Spleen (tissue), 7 donors: Measurements from ENCODE around the gene VSTM4.

Experiments used
- POLR2A ChIP-seq, 3 donors: fragments of 450-650 bp; IDR thresholded peaks; one replicate each; pipeline ENCODE4 v1.5.1; 2017; ENCODE audit warnings: antibody characterized with exemption in 3 of 3, mild to moderate bottlenecking in 1 of 3
- POLR2AphosphoS5 ChIP-seq, 3 donors: sonication (generic); formaldehyde crosslinking; IDR thresholded peaks; one replicate each; pipeline ENCODE4 v1.5.1; 2017; ENCODE audit warnings: antibody characterized with exemption in 3 of 3
- TF ChIP-seq, protein P1 (sequence below), 11 experiments: fragments of 200-600 bp in 7 of 11; fragments of 450-650 bp in 4 of 11; sonication (generic) in 4 of 11; IDR thresholded peaks in 8 of 11; conservative IDR thresholded peaks in 3 of 11; 1 replicate in 7 of 11; 2 replicates in 4 of 11; pipeline versions ENCODE4 v1.4.0 to v1.8.0; 2016 to 2021; ENCODE audit warnings: antibody characterized with exemption in 11 of 11, inconsistent platforms in 4 of 11, mild to moderate bottlenecking in 1 of 11
- donor health status: DM: no; HTN: no; CAD: no; lungs with moderate emphysema.
- donor health status: DM: no; HTN: no; CAD: no.
- donor health status: DM: no; HTN: no; CAD: no.

DNA sequence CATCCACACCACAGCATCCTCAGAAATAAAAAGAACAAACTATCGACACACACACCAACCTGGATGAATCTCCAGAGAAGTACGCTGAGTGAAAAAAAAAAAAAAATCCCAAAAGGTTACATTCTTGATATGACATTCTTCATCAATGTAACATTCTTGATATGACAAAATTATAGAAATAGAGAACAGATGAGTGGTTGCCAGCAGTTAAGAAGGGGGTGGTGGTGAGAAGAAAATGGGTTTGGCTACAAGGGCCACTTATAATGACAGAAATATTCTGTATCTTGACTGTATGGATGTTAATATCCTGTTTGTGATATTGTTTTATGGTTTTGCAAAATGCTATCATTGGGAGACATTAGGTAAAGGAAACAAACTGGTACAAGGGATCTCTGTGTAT is 36.9 kb downstream of the VSTM4 start:
- TF ChIP-seq POLR2A (IDR thresholded peaks at IDR 0.05), result no peak
- TF ChIP-seq, protein P1, sequence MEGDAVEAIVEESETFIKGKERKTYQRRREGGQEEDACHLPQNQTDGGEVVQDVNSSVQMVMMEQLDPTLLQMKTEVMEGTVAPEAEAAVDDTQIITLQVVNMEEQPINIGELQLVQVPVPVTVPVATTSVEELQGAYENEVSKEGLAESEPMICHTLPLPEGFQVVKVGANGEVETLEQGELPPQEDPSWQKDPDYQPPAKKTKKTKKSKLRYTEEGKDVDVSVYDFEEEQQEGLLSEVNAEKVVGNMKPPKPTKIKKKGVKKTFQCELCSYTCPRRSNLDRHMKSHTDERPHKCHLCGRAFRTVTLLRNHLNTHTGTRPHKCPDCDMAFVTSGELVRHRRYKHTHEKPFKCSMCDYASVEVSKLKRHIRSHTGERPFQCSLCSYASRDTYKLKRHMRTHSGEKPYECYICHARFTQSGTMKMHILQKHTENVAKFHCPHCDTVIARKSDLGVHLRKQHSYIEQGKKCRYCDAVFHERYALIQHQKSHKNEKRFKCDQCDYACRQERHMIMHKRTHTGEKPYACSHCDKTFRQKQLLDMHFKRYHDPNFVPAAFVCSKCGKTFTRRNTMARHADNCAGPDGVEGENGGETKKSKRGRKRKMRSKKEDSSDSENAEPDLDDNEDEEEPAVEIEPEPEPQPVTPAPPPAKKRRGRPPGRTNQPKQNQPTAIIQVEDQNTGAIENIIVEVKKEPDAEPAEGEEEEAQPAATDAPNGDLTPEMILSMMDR (IDR thresholded peaks at IDR 0.05 in 8 of 11, conservative IDR thresholded peaks at IDR 0.05 in 3 of 11), result no peak
- no peak for TF ChIP-seq POLR2AphosphoS5 (IDR thresholded peaks at IDR 0.05)
